ENCODE results near the gene MLX. TPM values are rescaled to one million over a fixed set of nuclear protein-coding genes. Genes with fewer than 3 reads are reported as not detected.
A peak's percentile ranks its signal among the peaks of the same experiment; 100 is the strongest.

The MLX gene
- total and polyA plus RNA-seq, 10 of the 15 experiments (the other 5 are each of a cell fraction or from before 2014, with no cell fraction given), result 34.4 to 65.0 (median 44.4) TPM

- TF ChIP-seq, protein P1, sequence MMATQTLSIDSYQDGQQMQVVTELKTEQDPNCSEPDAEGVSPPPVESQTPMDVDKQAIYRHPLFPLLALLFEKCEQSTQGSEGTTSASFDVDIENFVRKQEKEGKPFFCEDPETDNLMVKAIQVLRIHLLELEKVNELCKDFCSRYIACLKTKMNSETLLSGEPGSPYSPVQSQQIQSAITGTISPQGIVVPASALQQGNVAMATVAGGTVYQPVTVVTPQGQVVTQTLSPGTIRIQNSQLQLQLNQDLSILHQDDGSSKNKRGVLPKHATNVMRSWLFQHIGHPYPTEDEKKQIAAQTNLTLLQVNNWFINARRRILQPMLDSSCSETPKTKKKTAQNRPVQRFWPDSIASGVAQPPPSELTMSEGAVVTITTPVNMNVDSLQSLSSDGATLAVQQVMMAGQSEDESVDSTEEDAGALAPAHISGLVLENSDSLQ (IDR thresholded peaks at IDR 0.05), result peak; percentile 26; the same call in 1 of the 2 replicates
- TF ChIP-seq EP300 (IDR thresholded peaks at IDR 0.05; ENCODE audit: borderline replicate concordance in 1 of 2, control insufficient read depth in 1 of 2, low read depth in 2 of 2, low read length in 2 of 2) (no peak), POLR2A (IDR thresholded peaks at IDR 0.05; ENCODE audit: low read depth, low read length) (peak; percentile 97), SMAD5 (IDR thresholded peaks at IDR 0.05; ENCODE audit: low read depth) (peak; percentile 32; the same call in 1 of the 2 replicates), SPI1 (IDR thresholded peaks at IDR 0.05; ENCODE audit: borderline replicate concordance, insufficient read depth, low read depth, low read length) (no peak), RAD21 (IDR thresholded peaks at IDR 0.05; ENCODE audit: insufficient read depth, low read depth, low read length) (no peak), BCLAF1 (IDR thresholded peaks at IDR 0.05) (no peak), NBN (IDR thresholded peaks at IDR 0.05) (peak; percentile 69; the same call in 1 of the 2 replicates), FOXM1 (IDR thresholded peaks at IDR 0.05; ENCODE audit: low read depth, low read length) (no peak), CHD4 (IDR thresholded peaks at IDR 0.05) (no peak), ZNF384 (IDR thresholded peaks at IDR 0.05; ENCODE audit: borderline replicate concordance, low read depth, low read length) (no peak), GABPA (IDR thresholded peaks at IDR 0.05; ENCODE audit: low read depth) (peak; percentile 76), SIX5 (IDR thresholded peaks at IDR 0.05; ENCODE audit: low read depth, low read length, severe bottlenecking) (no peak), SRF (IDR thresholded peaks at IDR 0.05; ENCODE audit: low read depth in 2 of 2, low read length in 2 of 2) (no peak), CBFB (IDR thresholded peaks at IDR 0.05; ENCODE audit: low read depth) (no peak), EZH2 (IDR thresholded peaks at IDR 0.05; ENCODE audit: borderline replicate concordance, control insufficient read depth, low read depth, low read length) (no peak), STAT1 (conservative IDR thresholded peaks at IDR 0.05) (no peak), TBL1XR1 (IDR thresholded peaks at IDR 0.05; ENCODE audit: low read depth, low read length) (no peak), KAT2A (conservative IDR thresholded peaks at IDR 0.05; ENCODE audit: control insufficient read depth, low read depth, low read length) (no peak), ZBED1 (IDR thresholded peaks at IDR 0.05; ENCODE audit: borderline replicate concordance) (no peak)
- TF ChIP-seq, protein P2, sequence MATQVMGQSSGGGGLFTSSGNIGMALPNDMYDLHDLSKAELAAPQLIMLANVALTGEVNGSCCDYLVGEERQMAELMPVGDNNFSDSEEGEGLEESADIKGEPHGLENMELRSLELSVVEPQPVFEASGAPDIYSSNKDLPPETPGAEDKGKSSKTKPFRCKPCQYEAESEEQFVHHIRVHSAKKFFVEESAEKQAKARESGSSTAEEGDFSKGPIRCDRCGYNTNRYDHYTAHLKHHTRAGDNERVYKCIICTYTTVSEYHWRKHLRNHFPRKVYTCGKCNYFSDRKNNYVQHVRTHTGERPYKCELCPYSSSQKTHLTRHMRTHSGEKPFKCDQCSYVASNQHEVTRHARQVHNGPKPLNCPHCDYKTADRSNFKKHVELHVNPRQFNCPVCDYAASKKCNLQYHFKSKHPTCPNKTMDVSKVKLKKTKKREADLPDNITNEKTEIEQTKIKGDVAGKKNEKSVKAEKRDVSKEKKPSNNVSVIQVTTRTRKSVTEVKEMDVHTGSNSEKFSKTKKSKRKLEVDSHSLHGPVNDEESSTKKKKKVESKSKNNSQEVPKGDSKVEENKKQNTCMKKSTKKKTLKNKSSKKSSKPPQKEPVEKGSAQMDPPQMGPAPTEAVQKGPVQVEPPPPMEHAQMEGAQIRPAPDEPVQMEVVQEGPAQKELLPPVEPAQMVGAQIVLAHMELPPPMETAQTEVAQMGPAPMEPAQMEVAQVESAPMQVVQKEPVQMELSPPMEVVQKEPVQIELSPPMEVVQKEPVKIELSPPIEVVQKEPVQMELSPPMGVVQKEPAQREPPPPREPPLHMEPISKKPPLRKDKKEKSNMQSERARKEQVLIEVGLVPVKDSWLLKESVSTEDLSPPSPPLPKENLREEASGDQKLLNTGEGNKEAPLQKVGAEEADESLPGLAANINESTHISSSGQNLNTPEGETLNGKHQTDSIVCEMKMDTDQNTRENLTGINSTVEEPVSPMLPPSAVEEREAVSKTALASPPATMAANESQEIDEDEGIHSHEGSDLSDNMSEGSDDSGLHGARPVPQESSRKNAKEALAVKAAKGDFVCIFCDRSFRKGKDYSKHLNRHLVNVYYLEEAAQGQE (IDR thresholded peaks at IDR 0.05; ENCODE audit: low read depth, low read length), result no peak; the same call in 1 of the 2 replicates
- TF ChIP-seq, protein P3, sequence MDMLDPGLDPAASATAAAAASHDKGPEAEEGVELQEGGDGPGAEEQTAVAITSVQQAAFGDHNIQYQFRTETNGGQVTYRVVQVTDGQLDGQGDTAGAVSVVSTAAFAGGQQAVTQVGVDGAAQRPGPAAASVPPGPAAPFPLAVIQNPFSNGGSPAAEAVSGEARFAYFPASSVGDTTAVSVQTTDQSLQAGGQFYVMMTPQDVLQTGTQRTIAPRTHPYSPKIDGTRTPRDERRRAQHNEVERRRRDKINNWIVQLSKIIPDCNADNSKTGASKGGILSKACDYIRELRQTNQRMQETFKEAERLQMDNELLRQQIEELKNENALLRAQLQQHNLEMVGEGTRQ (IDR thresholded peaks at IDR 0.05; ENCODE audit: borderline replicate concordance, low read depth, low read length), result no peak
Observed at GRCh38 chr17:42554250-42555121, 12.4 kb upstream of the MLX start (continued).
